ENCODE data around the gene ACOX1. TPM values are rescaled to one million over a fixed set of nuclear protein-coding genes. Genes with fewer than 3 reads are reported as not detected.

ACOX1 gene
- total and polyA plus RNA-seq, 2 of the 13 experiments (the other 11 are each of a cell fraction or from before 2014, with no cell fraction given) = 86.4 to 120 TPM

DNA sequence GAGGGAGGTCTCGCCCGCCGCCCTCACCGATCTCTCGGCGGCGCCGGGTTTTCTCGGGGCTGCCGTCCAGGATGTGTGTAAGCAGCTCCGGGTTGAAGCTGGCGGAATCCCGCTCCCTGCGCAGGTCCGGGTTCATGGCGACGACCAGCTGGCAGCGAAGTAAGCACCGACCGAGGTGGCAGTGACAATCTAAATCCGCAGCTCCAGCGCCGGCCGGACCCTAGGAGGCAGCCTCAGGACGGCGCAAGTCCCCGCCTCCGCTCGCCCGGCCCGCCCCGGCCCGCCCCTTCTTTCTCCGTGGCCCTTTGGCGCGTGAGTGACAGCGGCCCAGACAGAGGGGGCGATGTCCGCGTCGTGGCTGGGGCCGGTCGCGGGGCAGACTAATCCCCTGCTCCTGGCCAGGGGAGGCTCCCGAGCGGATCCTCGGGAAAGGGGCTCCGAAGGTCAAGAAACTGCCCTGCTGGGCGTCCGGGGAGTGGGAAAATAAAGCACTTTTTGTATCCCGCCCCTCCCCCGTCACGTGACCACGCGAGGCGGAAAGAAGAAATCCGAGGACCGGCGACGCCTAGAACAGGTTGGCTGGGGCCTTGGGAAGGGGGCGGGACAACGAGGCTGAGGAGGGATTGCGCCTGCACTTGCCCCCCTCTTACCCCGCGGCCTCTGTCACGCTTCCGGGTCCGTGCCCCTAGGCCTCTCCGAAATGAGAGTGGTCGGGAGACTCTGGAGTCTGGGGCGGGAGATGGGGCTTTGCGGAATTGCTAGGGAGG is at the start of gene ACOX1, which contains the start of gene TEN1 (continued):
- TF ChIP-seq, protein P1, sequence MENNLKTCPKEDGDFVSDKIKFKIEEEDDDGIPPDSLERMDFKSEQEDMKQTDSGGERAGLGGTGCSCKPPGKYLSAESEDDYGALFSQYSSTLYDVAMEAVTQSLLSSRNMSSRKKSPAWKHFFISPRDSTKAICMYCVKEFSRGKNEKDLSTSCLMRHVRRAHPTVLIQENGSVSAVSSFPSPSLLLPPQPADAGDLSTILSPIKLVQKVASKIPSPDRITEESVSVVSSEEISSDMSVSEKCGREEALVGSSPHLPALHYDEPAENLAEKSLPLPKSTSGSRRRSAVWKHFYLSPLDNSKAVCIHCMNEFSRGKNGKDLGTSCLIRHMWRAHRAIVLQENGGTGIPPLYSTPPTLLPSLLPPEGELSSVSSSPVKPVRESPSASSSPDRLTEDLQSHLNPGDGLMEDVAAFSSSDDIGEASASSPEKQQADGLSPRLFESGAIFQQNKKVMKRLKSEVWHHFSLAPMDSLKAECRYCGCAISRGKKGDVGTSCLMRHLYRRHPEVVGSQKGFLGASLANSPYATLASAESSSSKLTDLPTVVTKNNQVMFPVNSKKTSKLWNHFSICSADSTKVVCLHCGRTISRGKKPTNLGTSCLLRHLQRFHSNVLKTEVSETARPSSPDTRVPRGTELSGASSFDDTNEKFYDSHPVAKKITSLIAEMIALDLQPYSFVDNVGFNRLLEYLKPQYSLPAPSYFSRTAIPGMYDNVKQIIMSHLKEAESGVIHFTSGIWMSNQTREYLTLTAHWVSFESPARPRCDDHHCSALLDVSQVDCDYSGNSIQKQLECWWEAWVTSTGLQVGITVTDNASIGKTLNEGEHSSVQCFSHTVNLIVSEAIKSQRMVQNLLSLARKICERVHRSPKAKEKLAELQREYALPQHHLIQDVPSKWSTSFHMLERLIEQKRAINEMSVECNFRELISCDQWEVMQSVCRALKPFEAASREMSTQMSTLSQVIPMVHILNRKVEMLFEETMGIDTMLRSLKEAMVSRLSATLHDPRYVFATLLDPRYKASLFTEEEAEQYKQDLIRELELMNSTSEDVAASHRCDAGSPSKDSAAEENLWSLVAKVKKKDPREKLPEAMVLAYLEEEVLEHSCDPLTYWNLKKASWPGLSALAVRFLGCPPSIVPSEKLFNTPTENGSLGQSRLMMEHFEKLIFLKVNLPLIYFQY (CRISPR knock-in tag; IDR thresholded peaks at IDR 0.05; ENCODE audit: borderline replicate concordance) = 0 out of 2 replicates have a peak, but pooled peaks have one; percentile 77
- TF ChIP-seq ZNF780A (CRISPR knock-in tag; IDR thresholded peaks at IDR 0.05) (0 out of 2 replicates have a peak, but pooled peaks have one; percentile 89), HOXD1 (CRISPR knock-in tag; IDR thresholded peaks at IDR 0.05) (peak; percentile 36; the same call in 1 of the 2 replicates), ZFAT (CRISPR knock-in tag; conservative IDR thresholded peaks at IDR 0.05) (no peak), ZNF3 (CRISPR knock-in tag; IDR thresholded peaks at IDR 0.05) (no peak), ZNF816 (CRISPR knock-in tag; IDR thresholded peaks at IDR 0.05; ENCODE audit: borderline replicate concordance) (peak; percentile 98; the same call in 1 of the 2 replicates), TCF7 (IDR thresholded peaks at IDR 0.05; ENCODE audit: low read depth) (peak; percentile 3; the same call in 1 of the 2 replicates), KDM6A (CRISPR knock-in tag; IDR thresholded peaks at IDR 0.05; ENCODE audit: low read depth) (peak; percentile 61), IRX3 (CRISPR knock-in tag; IDR thresholded peaks at IDR 0.05; ENCODE audit: borderline replicate concordance, low read depth) (peak; percentile 37; the same call in 1 of the 2 replicates), ZNF652 (CRISPR knock-in tag; IDR thresholded peaks at IDR 0.05; ENCODE audit: borderline replicate concordance, low read depth) (no peak), MAFG (CRISPR knock-in tag; IDR thresholded peaks at IDR 0.05) (peak; percentile 78; the same call in 1 of the 2 replicates), MTA3 (CRISPR knock-in tag; IDR thresholded peaks at IDR 0.05) (0 out of 2 replicates have a peak, but pooled peaks have one; percentile 28), ZNF572 (CRISPR knock-in tag; IDR thresholded peaks at IDR 0.05) (0 out of 2 replicates have a peak, but pooled peaks have one; percentile 76)
- TF ChIP-seq, protein P2, sequence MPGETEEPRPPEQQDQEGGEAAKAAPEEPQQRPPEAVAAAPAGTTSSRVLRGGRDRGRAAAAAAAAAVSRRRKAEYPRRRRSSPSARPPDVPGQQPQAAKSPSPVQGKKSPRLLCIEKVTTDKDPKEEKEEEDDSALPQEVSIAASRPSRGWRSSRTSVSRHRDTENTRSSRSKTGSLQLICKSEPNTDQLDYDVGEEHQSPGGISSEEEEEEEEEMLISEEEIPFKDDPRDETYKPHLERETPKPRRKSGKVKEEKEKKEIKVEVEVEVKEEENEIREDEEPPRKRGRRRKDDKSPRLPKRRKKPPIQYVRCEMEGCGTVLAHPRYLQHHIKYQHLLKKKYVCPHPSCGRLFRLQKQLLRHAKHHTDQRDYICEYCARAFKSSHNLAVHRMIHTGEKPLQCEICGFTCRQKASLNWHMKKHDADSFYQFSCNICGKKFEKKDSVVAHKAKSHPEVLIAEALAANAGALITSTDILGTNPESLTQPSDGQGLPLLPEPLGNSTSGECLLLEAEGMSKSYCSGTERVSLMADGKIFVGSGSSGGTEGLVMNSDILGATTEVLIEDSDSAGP (CRISPR knock-in tag; IDR thresholded peaks at IDR 0.05; ENCODE audit: borderline replicate concordance) = peak; percentile 92
- TF ChIP-seq, protein P3, sequence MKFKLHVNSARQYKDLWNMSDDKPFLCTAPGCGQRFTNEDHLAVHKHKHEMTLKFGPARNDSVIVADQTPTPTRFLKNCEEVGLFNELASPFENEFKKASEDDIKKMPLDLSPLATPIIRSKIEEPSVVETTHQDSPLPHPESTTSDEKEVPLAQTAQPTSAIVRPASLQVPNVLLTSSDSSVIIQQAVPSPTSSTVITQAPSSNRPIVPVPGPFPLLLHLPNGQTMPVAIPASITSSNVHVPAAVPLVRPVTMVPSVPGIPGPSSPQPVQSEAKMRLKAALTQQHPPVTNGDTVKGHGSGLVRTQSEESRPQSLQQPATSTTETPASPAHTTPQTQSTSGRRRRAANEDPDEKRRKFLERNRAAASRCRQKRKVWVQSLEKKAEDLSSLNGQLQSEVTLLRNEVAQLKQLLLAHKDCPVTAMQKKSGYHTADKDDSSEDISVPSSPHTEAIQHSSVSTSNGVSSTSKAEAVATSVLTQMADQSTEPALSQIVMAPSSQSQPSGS (CRISPR knock-in tag; IDR thresholded peaks at IDR 0.05) = peak; percentile 25; the same call in 1 of the 2 replicates
- TF ChIP-seq, protein P4, sequence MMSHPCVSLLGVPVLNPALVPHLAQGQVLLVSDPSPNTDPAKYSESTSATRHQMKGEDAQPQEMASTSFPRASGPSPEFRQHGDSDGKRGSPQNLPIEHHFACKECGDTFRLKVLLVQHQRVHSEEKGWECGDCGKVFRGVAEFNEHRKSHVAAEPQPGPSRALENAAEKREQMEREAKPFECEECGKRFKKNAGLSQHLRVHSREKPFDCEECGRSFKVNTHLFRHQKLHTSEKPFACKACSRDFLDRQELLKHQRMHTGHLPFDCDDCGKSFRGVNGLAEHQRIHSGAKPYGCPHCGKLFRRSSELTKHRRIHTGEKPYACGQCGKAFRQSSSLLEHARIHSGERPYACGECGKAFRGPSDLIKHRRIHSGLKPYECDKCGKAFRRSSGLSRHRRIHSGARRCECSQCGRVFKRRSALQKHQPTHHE (CRISPR knock-in tag; IDR thresholded peaks at IDR 0.05; ENCODE audit: borderline replicate concordance) = peak; percentile 70
- TF ChIP-seq, protein P5, sequence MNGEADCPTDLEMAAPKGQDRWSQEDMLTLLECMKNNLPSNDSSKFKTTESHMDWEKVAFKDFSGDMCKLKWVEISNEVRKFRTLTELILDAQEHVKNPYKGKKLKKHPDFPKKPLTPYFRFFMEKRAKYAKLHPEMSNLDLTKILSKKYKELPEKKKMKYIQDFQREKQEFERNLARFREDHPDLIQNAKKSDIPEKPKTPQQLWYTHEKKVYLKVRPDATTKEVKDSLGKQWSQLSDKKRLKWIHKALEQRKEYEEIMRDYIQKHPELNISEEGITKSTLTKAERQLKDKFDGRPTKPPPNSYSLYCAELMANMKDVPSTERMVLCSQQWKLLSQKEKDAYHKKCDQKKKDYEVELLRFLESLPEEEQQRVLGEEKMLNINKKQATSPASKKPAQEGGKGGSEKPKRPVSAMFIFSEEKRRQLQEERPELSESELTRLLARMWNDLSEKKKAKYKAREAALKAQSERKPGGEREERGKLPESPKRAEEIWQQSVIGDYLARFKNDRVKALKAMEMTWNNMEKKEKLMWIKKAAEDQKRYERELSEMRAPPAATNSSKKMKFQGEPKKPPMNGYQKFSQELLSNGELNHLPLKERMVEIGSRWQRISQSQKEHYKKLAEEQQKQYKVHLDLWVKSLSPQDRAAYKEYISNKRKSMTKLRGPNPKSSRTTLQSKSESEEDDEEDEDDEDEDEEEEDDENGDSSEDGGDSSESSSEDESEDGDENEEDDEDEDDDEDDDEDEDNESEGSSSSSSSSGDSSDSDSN (CRISPR knock-in tag; IDR thresholded peaks at IDR 0.05) = peak; percentile 88; the same call in 1 of the 2 replicates
